ENCODE measurements around the gene ZBED1. TPM values are rescaled to one million over a fixed set of nuclear protein-coding genes. Genes with fewer than 3 reads are reported as not detected.

ZBED1 gene
- polyA plus RNA-seq, 1 donor from 2014 or later, result 43.2 TPM

- no peaks in the 10 kb centered on the region for H3K9me3 ChIP-seq (ENCODE audit: low read length)
- no peak overlapping the region for H3K4me2 ChIP-seq (ENCODE audit: low read length)
- no peak overlapping the region for H2AFZ ChIP-seq (ENCODE audit: low read depth, low read length)
- no peak overlapping the region for H3K9ac ChIP-seq (ENCODE audit: low read length)
- H3K36me3 ChIP-seq (ENCODE audit: insufficient read depth, low read length), result no peaks in the 10 kb centered on the region
- peaks cover 20% of the 10 kb centered on the region for H3K79me2 ChIP-seq (replicated peaks; ENCODE audit: insufficient read depth, low read length)
- H3K27ac ChIP-seq (ENCODE audit: low read length), result peak overlapping the region; percentile 20
- H3F3A ChIP-seq (ENCODE audit: insufficient read depth, low read length, poor library complexity, severe bottlenecking), result no peaks in the 10 kb centered on the region
- no peaks in the 10 kb centered on the region for H3K9me2 ChIP-seq (ENCODE audit: insufficient read depth, low read length)
- no peaks in the 10 kb centered on the region for H3K27me3 ChIP-seq (ENCODE audit: insufficient read depth, low read depth, low read length)
- no peak overlapping the region for H3K4me3 ChIP-seq (ENCODE audit: low read length)
- no peaks in the 10 kb centered on the region for H4K20me1 ChIP-seq (ENCODE audit: insufficient read depth)
- TF ChIP-seq POLR2AphosphoS5 (IDR thresholded peaks at IDR 0.05) (peak; percentile 50), EZH2 (IDR thresholded peaks at IDR 0.05; ENCODE audit: borderline replicate concordance, insufficient read depth, low read length, poor library complexity, severe bottlenecking) (no peak), REST (IDR thresholded peaks at IDR 0.05; ENCODE audit: borderline replicate concordance) (no peak)
Observed at GRCh38 chrX:2502668-2503519, 2.1 kb upstream of the ZBED1 start.

GRCh38 chrX:2502120-2502667, 1.4 kb upstream of the ZBED1 start:
- Histone ChIP-seq H3K9me2 (ENCODE audit: insufficient read depth, low read length) (no peaks in the 10 kb centered on the region), H3K27ac (ENCODE audit: low read length) (no peak overlapping the region), H3K4me2 (ENCODE audit: low read length) (no peak overlapping the region), H3F3A (ENCODE audit: insufficient read depth, low read length, poor library complexity, severe bottlenecking) (no peaks in the 10 kb centered on the region), H3K36me3 (ENCODE audit: insufficient read depth, low read length) (no peaks in the 10 kb centered on the region), H3K9me3 (ENCODE audit: low read length) (no peaks in the 10 kb centered on the region), H3K9ac (ENCODE audit: low read length) (no peak overlapping the region), H3K79me2 (replicated peaks; ENCODE audit: insufficient read depth, low read length) (peaks cover 27% of the 10 kb centered on the region), H2AFZ (ENCODE audit: low read depth, low read length) (no peak overlapping the region), H3K27me3 (ENCODE audit: insufficient read depth, low read depth, low read length) (no peaks in the 10 kb centered on the region), H4K20me1 (ENCODE audit: insufficient read depth) (no peaks in the 10 kb centered on the region), H3K4me3 (ENCODE audit: low read length) (no peak overlapping the region)
- no peak for TF ChIP-seq RAD21 (conservative IDR thresholded peaks at IDR 0.05)
- no peak for TF ChIP-seq REST (IDR thresholded peaks at IDR 0.05; ENCODE audit: borderline replicate concordance)

Data from neural cell (in vitro differentiated cells).